GM23338 (cell line): ENCODE data around the gene ZNF775. TPM values are rescaled to one million over a fixed set of nuclear protein-coding genes. Genes with fewer than 3 reads are reported as not detected.

Experiments used
- ATAC-seq: fragments of 200-7000 bp; cut with Tn5 transposase; 3 replicates; pipeline ENCODE4 v1.9.1; 2020
- DNase-seq: peaks from one replicate; pipeline ENCODE4 v3.0.0-alpha.2; 2015; ENCODE audit warnings: low spot score
- H2AFZ ChIP-seq: fragments of 200-600 bp; sonication (generic); 2 replicates; pipeline ENCODE4 v1.8.0; 2016; ENCODE audit warnings: antibody characterized with exemption, mild to moderate bottlenecking, moderate library complexity
- H3F3A ChIP-seq: fragments of 200-600 bp; sonication (generic); replicated peaks from 2 replicates; pipeline ENCODE4 v1.8.0; 2017; ENCODE audit warnings: antibody characterized with exemption, mixed run types, low read depth
- H3K27ac ChIP-seq: fragments of 200-600 bp; sonication (generic); 2 replicates; pipeline ENCODE4 v1.6.1; 2016; ENCODE audit warnings: low read depth
- H3K27me3 ChIP-seq: fragments of 200-600 bp; sonication (generic); 2 replicates; pipeline ENCODE4 v1.8.0; 2016; ENCODE audit warnings: mild to moderate bottlenecking, mixed run types, moderate library complexity; ENCODE audit not compliant: insufficient read depth
- H3K36me3 ChIP-seq: fragments of 200-600 bp; sonication (generic); 2 replicates; pipeline ENCODE4 v1.8.0; 2016; ENCODE audit warnings: mild to moderate bottlenecking; ENCODE audit not compliant: insufficient read depth
- H3K4me1 ChIP-seq: fragments of 200-600 bp; sonication (generic); 2 replicates; pipeline ENCODE4 v1.8.0; 2016; ENCODE audit warnings: mild to moderate bottlenecking, moderate library complexity; ENCODE audit not compliant: insufficient read depth
- H3K4me2 ChIP-seq: fragments of 200-600 bp; sonication (generic); 2 replicates; pipeline ENCODE4 v1.7.1; 2017; ENCODE audit warnings: mixed run types
- H3K4me3 ChIP-seq: fragments of 200-600 bp; sonication (generic); 2 replicates; pipeline ENCODE4 v1.6.1; 2016; ENCODE audit warnings: mixed run types
- H3K79me2 ChIP-seq: fragments of 200-600 bp; sonication (generic); replicated peaks from 2 replicates; pipeline ENCODE4 v1.8.0; 2017; ENCODE audit warnings: mild to moderate bottlenecking; ENCODE audit not compliant: insufficient read depth
- H3K9me2 ChIP-seq: fragments of 200-600 bp; sonication (generic); 2 replicates; pipeline ENCODE4 v1.8.0; 2017; ENCODE audit not compliant: insufficient read depth
- H4K20me1 ChIP-seq: fragments of 200-600 bp; sonication (generic); replicated peaks from 2 replicates; pipeline ENCODE4 v1.8.0; 2017; ENCODE audit warnings: mild to moderate bottlenecking; ENCODE audit not compliant: insufficient read depth
- H3K27ac Mint-ChIP-seq: 2 replicates; pipeline ENCODE4 v1.8.0; 2020; ENCODE audit warnings: inconsistent platforms, mild to moderate bottlenecking, moderate library complexity, mixed read lengths
- H3K27me3 Mint-ChIP-seq: 3 replicates; pipeline ENCODE4 v1.8.0; 2022; ENCODE audit warnings: low read depth, mild to moderate bottlenecking, moderate library complexity, mixed read lengths, inconsistent platforms; ENCODE audit not compliant: insufficient read depth, poor library complexity
- H3K36me3 Mint-ChIP-seq: 3 replicates; pipeline ENCODE4 v1.8.0; 2021; ENCODE audit warnings: low read depth, mild to moderate bottlenecking, inconsistent platforms, moderate library complexity, mixed read lengths
- H3K4me1 Mint-ChIP-seq: 3 replicates; pipeline ENCODE4 v1.8.0; 2020; ENCODE audit warnings: mild to moderate bottlenecking, inconsistent platforms, mixed read lengths
- H3K4me3 Mint-ChIP-seq: 3 replicates; pipeline ENCODE4 v1.8.0; 2021; ENCODE audit warnings: moderate library complexity, mild to moderate bottlenecking, inconsistent platforms, mixed read lengths
- H3K9me3 Mint-ChIP-seq: 3 replicates; pipeline ENCODE4 v1.8.0; 2020; ENCODE audit warnings: moderate library complexity, mild to moderate bottlenecking, inconsistent platforms, mixed read lengths
- EZH2 ChIP-seq: fragments of 200-600 bp; sonication (generic); IDR thresholded peaks from one replicate; pipeline ENCODE4 v1.8.0; 2017; ENCODE audit warnings: antibody characterized with exemption, mild to moderate bottlenecking, low read depth; ENCODE audit not compliant: unreplicated experiment
- NANOG ChIP-seq: IDR thresholded peaks from 2 replicates; pipeline ENCODE4 v1.6.1; 2016; ENCODE audit warnings: antibody characterized with exemption, borderline replicate concordance
- STAT1 ChIP-seq: IDR thresholded peaks from one replicate; pipeline ENCODE4 v1.6.1; 2016; ENCODE audit warnings: antibody characterized with exemption; ENCODE audit not compliant: unreplicated experiment
- ZNF114 ChIP-seq: fragments of 250-450 bp; sonication (Bioruptor Pico); IDR thresholded peaks from 2 replicates; pipeline ENCODE4 v1.5.0; 2020; ENCODE audit warnings: mild to moderate bottlenecking, moderate library complexity
- ZNF462 ChIP-seq: fragments of 250-450 bp; sonication (Bioruptor Pico); IDR thresholded peaks from 2 replicates; pipeline ENCODE4 v1.5.0; 2020; ENCODE audit warnings: mild to moderate bottlenecking, moderate library complexity
- polyA plus RNA-seq: library from polyadenylated mRNA; unstranded; fragments of >200 nt; fragmentation: Nextera tagmentation; extraction: Ambion mirVana; gene quantifications from 2 replicates; pipeline ENCODE4 v1.2.1, GENCODE V29; 2016
- total RNA-seq: library from RNA; depleted of rRNA; stranded (reverse); fragments of >200 nt; shearing (Covaris generic); gene quantifications from 2 replicates; pipeline ENCODE4 v1.2.3, GENCODE V29; 2014

ZNF775 gene
- total and polyA plus RNA-seq, 2 experiments from 2014 or later: 4.5 to 38.2 TPM

GRCh38 chr7:150443793-150444540 is 64.8 kb downstream of the ZNF775 start (continued):
- TF ChIP-seq ZNF462 (CRISPR knock-in tag): no peak
- TF ChIP-seq STAT1: no peak
- TF ChIP-seq NANOG: no peak
- TF ChIP-seq EZH2: no peak

- ATAC-seq (no peak), DNase-seq (no peak)
- Mint-ChIP-seq H3K27me3 (peaks cover 20% of the 10 kb centered on the region), H3K9me3 (peaks cover 12% of the 10 kb centered on the region; the same call in 2 of the 3 replicates), H3K36me3 (peaks cover 3% of the 10 kb centered on the region; the same call in 1 of the 3 replicates), H3K27ac (no peak overlapping the region), H3K4me3 (no peak overlapping the region), H3K4me1 (peaks cover 9% of the 10 kb centered on the region)
- H3K27ac ChIP-seq: no peak overlapping the region
- no peaks in the 10 kb centered on the region for H3K79me2 ChIP-seq
- H2AFZ ChIP-seq: no peak overlapping the region
- peaks cover 4% of the 10 kb centered on the region for H3K4me1 ChIP-seq
- TF ChIP-seq ZNF114: no peak
- H3K36me3 ChIP-seq: no peaks in the 10 kb centered on the region
- no peak overlapping the region for H3K4me2 ChIP-seq
- no peaks in the 10 kb centered on the region for H3K9me2 ChIP-seq
- no peaks in the 10 kb centered on the region for H4K20me1 ChIP-seq
- peaks cover 5% of the 10 kb centered on the region; the same call in 1 of the 2 replicates for H3K27me3 ChIP-seq
- no peak overlapping the region for H3K4me3 ChIP-seq
- no peaks in the 10 kb centered on the region; the same call in 1 of the 2 replicates for H3F3A ChIP-seq
Measured at GRCh38 chr7:150444674-150445365, 65.7 kb downstream of the ZNF775 start.
